Measurements from ENCODE around the gene TPMT. TPM values are rescaled to one million over a fixed set of nuclear protein-coding genes. Genes with fewer than 3 reads are reported as not detected.

Gene TPMT
- total RNA-seq, 1 donor from 2014 or later = 10.5 TPM

GRCh38 chr6:18126121-18126520 is 28.8 kb downstream of the TPMT start:
- Histone ChIP-seq H3K4me1 (ENCODE audit: insufficient read depth, low read length) (peaks cover 5% of the 10 kb centered on the region), H3K79me2 (ENCODE audit: insufficient read depth, low read length) (no peaks in the 10 kb centered on the region), H3K27ac (ENCODE audit: low read depth, low read length) (no peak overlapping the region), H2AFZ (ENCODE audit: low read depth, low read length) (no peak overlapping the region), H3K36me3 (ENCODE audit: insufficient read depth, low read length) (peaks cover 2% of the 10 kb centered on the region), H3K4me2 (ENCODE audit: low read length) (no peak overlapping the region), H3K9ac (ENCODE audit: low read length) (no peak overlapping the region), H3K9me3 (ENCODE audit: insufficient read depth, low read depth, low read length) (no peaks in the 10 kb centered on the region), H3K4me3 (ENCODE audit: insufficient read depth, low read depth, low read length) (no peak overlapping the region), H4K20me1 (ENCODE audit: insufficient read depth, low read length) (no peaks in the 10 kb centered on the region), H3K27me3 (ENCODE audit: insufficient read depth, low read length) (no peaks in the 10 kb centered on the region)
- TF ChIP-seq EZH2 (IDR thresholded peaks at IDR 0.05; ENCODE audit: insufficient read depth, low read length) = no peak
- no peak for TF ChIP-seq CTCF (IDR thresholded peaks at IDR 0.05; ENCODE audit: insufficient read depth, low read depth, low read length)
- Mint-ChIP-seq H3K4me1 (ENCODE audit: low read depth, unreplicated experiment) (peaks cover 5% of the 10 kb centered on the region), H3K4me3 (ENCODE audit: unreplicated experiment) (peak overlapping the region; percentile 1), H3K27ac (ENCODE audit: unreplicated experiment) (no peak overlapping the region), H3K9me3 (ENCODE audit: unreplicated experiment) (no peaks in the 10 kb centered on the region), H3K36me3 (ENCODE audit: low read depth, unreplicated experiment) (no peaks in the 10 kb centered on the region), H3K27me3 (ENCODE audit: low read depth, unreplicated experiment) (peaks cover 5% of the 10 kb centered on the region)
- DNase-seq (ENCODE audit: low read depth) (no peak), FAIRE-seq (no peak)

- Histone ChIP-seq H3K4me1 (ENCODE audit: insufficient read depth, low read length) (peaks cover 5% of the 10 kb centered on the region), H2AFZ (ENCODE audit: low read depth, low read length) (peak within 1 kb of the TSS; percentile 98), H3K4me3 (ENCODE audit: insufficient read depth, low read depth, low read length) (peak within 1 kb of the TSS; percentile 55), H3K36me3 (ENCODE audit: insufficient read depth, low read length) (no peaks in the 10 kb centered on the region), H3K79me2 (ENCODE audit: insufficient read depth, low read length) (no peaks in the 10 kb centered on the region), H3K4me2 (ENCODE audit: low read length) (peak within 1 kb of the TSS; percentile 87), H3K9ac (ENCODE audit: low read length) (peak within 1 kb of the TSS; percentile 54), H3K27me3 (ENCODE audit: insufficient read depth, low read length) (peaks cover 2% of the 10 kb centered on the region), H3K9me3 (ENCODE audit: insufficient read depth, low read depth, low read length) (no peaks in the 10 kb centered on the region), H3K27ac (ENCODE audit: low read depth, low read length) (no peak within 1 kb of the TSS), H4K20me1 (ENCODE audit: insufficient read depth, low read length) (no peaks in the 10 kb centered on the region)
- Mint-ChIP-seq H3K27me3 (ENCODE audit: low read depth, unreplicated experiment) (peaks cover 6% of the 10 kb centered on the region), H3K4me1 (ENCODE audit: low read depth, unreplicated experiment) (peaks cover 5% of the 10 kb centered on the region), H3K9me3 (ENCODE audit: unreplicated experiment) (no peaks in the 10 kb centered on the region), H3K36me3 (ENCODE audit: low read depth, unreplicated experiment) (no peaks in the 10 kb centered on the region), H3K4me3 (ENCODE audit: unreplicated experiment) (peak within 1 kb of the TSS; percentile 30), H3K27ac (ENCODE audit: unreplicated experiment) (peak within 1 kb of the TSS; percentile 15)
- FAIRE-seq (no peak), DNase-seq (ENCODE audit: low read depth) (peak; percentile 75)
- peak; percentile 73 for TF ChIP-seq CTCF (IDR thresholded peaks at IDR 0.05; ENCODE audit: insufficient read depth, low read depth, low read length)
- TF ChIP-seq EZH2 (IDR thresholded peaks at IDR 0.05; ENCODE audit: insufficient read depth, low read length) = no peak
Observed at GRCh38 chr6:18122128-18123093, 32.5 kb downstream of the TPMT start, which contains the start of gene NHLRC1. Gene NHLRC1 (minus strand): TSS chr6:18122677. CDS start chr6:18122606, 71 bp downstream.
